Activated CD4-positive, CD25-positive, alpha-beta regulatory T cell treated with anti-CD3 and anti-CD28 coated beads, Interleukin-2, amount 50 U/mL, for 72 hours (primary cell): Measurements from ENCODE around the gene HNRNPA2B1.

ENCODE experiments used
- DNase-seq: peaks from one replicate; pipeline ENCODE4 v3.0.0; 2021

The HNRNPA2B1 gene

DNA sequence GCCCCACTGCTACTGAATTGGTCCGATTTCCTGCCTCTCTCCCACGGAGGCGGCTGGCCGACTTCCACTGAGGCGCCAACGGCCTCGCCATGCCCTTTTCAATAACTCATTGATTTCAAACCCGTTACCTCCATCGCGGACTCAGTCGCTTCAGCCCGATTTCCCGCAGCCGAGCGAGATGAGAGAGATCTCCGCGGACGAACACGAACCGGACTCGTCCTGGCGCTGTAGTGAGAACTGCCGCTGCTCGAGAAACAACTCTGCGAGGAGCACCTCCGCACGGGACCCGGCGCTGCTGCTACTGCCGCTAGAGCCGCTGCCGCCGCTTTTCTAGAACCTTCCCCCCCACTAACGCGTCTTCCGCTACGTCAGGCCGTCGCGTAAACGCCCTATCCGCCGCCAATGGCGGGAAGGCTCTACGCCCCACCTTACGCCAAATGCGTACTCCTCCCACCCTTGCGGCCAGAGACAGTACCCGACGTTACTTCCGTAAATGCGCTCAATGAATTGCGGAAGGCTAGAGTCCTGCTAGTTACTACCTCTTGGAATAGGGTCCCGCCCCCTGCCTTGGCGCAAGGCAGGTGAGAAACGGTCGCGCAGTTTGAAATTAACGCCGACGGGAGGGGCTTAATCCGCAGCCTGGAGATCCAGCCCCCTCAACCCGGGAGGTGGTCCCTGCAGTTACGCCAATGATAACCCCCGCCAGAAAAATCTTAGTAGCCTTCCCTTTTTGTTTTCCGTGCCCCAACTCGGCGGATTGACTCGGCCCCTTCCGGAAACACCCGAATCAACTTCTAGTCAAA, at the start of gene HNRNPA2B1:
TSS of gene HNRNPA2B1 (minus strand) at position 303 of the 803 bp plus-strand sequence. CDS start at position 134, 169 bp downstream.
- peak; percentile 98 for DNase-seq

DNA sequence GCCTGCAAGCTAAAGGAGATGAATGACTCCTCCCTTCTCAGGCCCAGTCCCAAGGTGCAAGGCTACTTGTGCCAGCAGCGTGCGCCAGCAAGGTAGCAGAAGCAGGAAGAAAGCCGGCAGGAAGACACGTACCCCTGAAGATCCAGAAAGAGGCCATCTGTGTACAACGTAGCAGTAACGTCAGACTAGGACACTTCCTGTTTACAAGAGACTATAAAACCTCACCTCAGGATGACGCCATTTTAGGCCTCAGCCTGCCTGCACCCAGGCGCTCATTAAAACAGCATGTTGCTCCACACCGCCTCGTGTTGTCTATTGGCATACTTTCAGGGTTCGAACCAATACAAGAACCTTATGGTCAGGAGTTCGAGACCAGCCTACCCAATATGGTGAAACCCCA, 49.7 kb upstream of the HNRNPA2B1 start:
- DNase-seq = no peak

DNA sequence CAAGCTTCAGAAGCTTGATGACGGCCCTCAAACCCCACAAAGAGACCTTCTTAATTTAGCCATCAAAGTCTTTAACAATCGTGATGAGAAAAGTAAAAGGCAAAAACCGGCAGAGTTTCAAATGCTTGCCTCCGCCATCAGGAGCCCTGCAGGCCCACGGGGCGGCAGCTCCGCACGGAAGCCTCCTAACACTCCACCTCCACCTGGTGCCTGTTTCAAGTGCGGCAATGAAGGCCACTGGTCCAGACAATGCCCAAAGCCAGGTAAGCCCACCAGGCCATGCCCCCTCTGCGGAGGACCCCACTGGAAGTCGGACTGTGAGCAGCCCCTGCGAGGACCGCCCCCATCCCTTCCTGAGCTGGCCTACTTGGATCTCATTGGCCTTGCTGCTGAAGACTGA, 44.6 kb upstream of the HNRNPA2B1 start:
- no peak for DNase-seq

DNA sequence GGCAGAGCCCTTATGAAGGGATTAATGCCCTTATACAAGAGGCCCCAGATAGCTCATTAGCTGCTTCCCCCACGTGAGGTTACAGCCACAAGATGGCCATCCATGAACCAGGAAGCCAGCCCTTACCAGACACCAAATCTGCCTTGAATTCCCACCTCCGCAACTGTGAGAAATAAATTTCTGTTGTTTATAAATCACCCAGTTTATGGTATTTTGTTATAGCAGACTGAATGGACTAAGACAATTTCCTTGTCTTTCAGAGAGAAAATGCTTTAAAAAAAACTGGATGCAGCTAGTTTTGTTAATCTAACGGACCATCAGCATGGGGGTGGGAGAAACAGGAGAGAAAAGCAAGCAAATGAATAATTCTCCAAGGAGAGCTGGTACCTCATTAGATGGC, 37.5 kb upstream of the HNRNPA2B1 start:
- DNase-seq = no peak

DNA sequence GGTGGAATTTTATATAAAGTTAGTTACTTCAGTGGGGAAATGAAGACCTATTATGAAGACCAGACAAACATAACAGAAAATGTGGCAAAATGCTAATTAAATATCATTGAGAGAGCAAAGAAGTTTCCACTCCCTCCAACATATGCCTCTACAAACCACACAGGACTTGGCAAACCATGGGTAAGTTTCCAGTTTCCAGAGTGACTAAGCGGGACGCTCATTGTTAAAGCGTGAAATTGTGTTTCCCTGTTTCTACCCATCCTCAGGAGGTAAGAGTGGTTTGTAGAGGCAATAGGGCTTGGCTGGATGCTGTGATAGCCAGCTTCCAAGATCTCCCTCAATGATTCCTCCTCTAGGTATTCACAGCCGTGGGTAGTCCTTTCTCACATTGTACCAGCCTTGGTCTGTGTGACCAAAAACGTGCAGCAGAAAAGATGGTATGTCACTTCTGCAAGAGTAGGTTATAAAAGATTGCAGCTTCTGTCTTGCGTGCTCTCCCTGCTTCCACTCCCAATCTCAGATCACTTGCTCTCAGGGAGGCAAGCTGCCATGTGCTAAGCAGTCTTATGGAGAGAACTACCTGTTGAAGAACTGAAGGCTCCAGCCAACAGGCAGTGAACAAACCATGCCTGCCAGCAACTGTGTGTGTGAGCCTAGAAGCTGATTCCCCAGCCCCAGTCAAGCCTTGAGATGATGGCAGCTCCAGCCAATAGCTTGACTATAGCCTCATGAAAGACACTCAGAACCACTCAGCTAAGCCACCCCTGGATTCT, 36.7 kb upstream of the HNRNPA2B1 start:
- DNase-seq = no peak

DNA sequence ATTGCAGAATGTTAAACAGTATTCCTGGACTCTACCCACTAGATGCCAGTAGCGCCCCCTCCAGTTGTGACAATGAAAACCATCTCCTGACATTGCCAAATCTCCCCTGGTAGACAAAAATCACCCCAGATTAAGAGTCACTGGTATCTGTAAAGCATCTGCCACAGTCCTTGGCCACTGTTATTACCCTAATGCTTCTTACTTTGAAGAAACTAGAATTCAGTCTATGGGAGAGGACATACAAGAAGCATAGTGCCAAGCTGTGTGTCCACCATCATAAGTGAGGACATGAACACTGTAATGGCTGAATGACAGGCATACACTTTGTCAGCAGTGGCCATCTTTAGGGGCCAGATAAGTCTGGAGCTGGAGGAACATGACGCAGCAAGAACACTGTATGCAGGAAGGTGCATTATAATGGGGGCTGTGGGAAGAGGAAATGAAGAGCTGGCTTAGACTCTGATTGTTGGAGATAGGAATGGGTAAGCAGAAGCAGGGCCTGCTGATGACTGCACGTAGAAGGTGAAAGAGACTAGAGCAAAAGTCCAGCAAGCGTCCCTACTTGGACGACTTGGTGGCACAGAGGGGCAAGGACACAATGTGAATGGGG, 33.5 kb upstream of the HNRNPA2B1 start:
- DNase-seq = no peak

DNA sequence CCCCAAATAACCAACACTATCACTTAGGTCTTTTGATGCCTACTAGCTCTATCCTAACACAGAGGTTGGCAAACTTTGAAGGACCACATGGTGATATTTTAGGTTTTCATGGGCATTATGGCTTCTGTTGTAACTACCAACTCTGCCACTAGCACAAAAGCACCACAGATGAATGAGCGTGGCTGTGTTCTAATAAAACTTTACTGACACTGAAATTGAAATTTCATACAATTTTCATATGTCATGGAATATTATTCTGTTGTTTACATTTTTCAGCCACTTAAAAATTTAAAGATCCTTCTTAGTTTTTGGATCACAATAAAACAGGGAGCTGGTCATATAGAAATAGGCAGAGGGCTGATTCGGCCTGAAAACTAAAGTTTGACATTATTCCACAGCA, 27.4 kb upstream of the HNRNPA2B1 start:
- DNase-seq = no peak

DNA sequence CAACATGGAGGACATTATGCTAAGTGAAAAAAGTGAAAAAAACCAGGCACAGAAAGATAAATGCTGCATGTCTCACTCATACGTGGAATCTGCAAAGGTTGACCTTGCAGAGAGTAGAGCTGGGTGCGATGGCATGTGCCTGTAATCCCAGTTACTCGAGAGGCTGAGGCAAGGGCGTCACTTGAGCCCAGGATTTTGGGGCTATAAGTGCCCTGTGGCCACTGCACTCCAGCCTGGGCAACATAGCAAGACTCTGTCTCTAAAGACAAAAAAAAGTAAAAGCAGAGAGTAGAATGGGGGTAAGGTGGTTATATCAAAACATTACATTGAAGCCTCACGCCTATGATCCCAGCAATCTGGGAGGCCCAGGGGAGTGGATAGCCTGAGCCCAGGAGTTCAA, 23.8 kb upstream of the HNRNPA2B1 start:
- no peak for DNase-seq

DNA sequence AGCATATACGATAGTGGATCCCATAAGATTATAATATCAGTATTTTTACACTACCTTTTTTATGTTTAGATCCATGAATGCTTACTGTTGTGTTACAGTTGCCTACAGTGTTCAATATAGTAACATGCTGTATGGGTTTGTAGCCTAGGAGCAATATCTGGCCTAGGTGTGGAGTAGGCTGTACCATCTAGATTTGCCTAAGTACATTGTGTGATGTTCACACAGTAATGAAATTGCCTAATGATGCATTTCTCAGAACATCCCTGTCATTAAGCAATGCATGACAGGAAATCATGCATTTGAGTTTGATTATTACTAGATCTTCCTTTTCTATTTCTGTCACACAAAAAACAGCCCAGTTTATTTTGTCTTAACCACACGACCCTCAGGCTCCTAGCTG, 15.5 kb upstream of the HNRNPA2B1 start:
- DNase-seq = no peak

DNA sequence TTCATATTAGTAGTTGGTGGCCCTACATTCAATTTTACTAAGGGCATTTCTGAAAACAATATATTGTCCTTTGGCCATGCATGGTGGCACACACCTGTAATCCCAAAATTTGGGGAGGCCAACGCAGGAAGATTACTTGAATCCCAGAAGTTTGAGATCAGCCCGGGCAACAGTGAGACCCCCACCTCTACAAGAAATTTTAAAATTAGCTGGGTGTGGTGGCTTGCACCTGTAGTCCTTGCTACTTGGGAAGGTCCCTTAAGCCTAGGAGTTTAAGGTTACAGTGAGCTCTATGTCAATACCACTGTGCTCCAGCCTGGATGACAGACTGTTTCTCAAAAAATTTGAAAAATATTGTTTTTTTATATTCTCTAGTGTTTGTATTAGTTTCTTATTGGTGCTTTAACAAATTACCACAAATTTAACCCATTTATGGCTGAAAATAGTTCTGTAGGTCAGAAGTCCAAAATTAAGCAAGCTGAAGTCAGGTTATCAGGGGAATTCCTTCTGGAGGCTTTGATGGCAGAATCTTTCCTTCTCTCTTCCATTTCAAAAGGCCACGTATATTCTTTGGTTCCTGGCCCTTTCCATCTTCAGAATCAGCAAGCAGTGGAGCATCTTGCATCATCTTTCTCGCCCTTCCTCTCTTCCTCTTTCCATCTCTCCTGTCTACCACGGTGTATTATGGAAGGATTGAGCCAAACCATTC, 13.4 kb upstream of the HNRNPA2B1 start:
- no peak for DNase-seq

DNA sequence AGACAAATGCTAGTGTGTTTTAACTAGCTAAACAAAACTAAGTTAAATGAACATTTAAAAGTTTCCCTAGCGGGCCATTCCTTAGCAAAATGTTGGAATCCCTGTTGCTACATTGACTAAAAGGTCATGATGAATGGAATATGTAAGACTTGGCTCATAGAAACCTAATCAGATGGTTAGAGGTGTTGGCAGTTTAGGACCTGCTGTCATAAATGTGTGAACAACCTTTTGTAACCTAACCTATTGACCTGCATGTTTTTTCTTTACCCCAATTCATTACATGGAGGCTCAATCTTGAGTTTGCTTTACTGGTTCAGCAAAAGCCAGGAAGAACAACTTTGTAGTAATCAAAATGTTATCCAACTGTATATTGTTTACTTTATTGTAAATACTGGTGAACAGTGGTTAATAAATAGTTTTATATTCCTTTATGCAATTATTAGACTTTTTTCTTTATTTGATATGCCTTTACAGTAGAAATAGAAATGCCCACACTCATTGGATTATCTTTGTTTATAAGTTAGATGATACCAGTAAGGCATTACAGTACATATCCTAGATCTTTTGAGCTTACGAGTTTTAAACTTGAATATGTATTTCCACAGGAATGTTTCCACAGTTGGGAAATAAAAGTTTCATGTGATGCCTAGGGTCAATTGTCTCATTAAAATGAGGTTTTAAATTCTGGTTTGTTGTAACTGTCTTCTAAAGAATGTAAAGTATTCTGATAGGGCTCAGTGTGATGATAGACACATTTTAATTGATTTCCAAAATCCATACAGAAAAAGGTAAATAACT, 12.6 kb upstream of the HNRNPA2B1 start:
- DNase-seq = no peak

DNA sequence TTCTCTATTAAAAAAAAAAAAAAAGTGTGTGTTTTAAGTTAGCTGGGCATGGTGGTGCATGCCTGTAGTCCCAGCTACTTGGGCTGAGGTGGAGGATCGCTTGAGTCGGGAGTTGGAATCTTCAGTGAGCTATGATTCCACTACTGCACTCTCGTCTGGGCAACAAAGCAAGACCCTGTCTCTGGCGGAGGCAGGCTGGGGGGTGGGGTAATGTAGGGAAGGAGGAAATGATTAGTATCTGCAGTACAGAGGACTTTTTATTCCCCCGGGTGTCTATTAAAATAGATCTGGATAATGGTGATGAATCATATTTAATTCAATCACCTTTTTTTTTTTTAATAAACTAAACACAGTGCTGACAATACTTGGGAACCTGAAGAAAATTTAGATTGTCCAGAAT, 7.5 kb upstream of the HNRNPA2B1 start:
- DNase-seq = no peak

DNA sequence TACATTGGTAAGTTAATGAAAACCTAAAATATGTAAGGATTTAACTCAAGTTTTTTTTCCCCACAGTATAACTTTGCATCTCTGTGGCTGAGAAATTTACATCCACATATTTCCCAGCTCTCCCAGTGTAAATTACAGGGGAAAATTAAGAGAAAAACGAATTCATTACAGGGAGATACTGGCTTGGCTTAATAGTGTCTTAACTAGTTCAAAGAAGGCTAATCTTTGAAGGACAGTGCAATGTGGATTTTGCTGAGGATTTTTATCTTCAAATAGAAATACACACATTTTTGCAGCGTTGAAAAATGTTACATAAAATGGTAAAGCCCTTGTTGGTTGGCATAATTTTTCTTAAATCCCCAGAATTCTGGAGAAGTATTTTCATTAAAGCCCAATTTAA, 2.5 kb upstream of the HNRNPA2B1 start:
- DNase-seq = no peak

DNA sequence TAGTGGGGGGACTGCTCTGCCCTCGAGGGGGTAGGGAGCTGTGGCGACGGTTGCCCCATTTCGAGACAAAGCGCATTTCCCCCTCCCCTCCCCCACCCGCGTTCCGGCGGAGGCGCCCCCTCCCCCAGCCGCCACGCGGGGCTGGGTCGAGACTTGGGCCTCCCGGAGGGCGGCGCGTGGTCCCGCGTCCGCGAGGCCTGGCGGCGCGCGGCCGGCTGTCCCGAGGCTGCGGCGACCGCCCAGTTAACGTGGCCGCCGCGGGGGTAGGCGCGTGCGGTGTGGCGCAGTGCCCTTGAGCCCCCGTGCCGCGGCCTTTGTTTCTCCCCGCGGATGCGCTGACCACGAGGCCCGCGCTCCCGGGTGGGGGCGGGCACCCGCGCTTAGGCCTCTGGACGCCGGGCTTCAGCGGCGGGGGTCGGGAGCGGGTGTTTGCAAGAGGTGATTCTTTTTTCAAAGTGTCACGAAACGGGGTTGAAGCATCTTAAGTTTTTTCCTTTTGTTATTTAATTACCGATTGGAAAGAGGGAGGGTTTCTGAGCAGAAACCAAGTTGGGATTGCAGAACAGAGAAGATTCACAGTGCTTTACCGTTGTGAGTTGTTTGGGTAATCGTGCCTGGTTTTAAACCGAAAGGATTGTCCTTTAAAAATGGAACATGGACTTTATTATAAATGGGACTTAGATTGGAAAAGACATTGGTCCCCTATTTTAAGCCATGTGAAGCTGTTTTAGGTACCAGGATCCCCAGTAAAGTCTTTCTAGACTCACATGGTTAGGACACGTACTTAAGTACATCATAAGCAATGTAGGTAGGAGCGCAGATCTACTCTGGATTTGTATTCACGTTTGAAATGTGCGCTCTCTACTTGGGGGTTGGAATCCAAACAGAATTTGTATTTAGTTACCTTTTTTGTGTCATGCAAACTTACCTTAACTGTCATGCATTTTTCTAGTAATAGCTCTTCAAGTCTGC, 1.8 kb upstream of the HNRNPA2B1 start:
- DNase-seq = peak; percentile 66

DNA sequence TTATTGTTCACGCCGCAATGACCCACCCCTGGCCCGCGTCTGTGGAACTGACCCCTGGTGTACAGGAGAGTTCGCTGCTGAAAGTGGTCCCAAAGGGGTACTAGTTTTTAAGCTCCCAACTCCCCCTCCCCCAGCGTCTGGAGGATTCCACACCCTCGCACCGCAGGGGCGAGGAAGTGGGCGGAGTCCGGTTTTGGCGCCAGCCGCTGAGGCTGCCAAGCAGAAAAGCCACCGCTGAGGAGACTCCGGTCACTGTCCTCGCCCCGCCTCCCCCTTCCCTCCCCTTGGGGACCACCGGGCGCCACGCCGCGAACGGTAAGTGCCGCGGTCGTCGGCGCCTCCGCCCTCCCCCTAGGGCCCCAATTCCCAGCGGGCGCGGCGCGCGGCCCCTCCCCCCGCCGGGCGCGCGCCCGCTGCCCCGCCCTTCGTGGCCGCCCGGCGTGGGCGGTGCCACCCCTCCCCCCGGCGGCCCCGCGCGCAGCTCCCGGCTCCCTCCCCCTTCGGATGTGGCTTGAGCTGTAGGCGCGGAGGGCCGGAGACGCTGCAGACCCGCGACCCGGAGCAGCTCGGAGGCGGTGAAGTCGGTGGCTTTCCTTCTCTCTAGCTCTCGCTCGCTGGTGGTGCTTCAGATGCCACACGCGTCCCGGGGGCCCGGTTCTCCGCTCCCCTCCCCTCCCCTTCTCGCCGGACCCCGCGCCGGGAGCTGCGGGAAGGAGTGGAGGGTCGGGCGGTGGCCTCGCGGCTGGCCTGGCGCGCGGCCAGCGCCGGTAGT, 887 bp upstream of the HNRNPA2B1 start, which contains the start of gene CBX3:
TSS of gene CBX3 (plus strand) at position 499 of the 772 bp plus-strand sequence. CDS start 1,254 bp downstream, outside the sequence.
- peak; percentile 87 for DNase-seq

DNA sequence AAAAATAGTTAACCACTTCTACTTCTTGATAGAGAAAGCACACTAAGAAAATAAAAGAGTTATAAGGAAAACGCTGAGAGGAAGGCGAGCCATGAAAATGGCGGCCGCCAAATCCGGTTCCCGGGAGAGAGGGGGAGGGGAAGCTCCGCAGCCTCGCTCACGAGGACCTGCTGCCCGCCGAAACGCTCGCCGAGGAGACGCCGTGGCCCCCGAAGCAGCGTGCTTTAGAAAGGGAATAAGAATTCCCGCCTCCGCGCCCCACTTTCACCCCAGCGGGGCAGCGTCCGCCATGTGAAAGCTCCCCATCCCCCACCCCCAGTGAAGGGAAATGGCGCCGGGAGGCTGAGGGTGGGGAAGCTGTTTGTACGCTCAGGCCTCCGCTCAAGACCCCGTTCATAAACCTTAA, 505 bp downstream of the HNRNPA2B1 start:
- DNase-seq = peak; percentile 80

DNA sequence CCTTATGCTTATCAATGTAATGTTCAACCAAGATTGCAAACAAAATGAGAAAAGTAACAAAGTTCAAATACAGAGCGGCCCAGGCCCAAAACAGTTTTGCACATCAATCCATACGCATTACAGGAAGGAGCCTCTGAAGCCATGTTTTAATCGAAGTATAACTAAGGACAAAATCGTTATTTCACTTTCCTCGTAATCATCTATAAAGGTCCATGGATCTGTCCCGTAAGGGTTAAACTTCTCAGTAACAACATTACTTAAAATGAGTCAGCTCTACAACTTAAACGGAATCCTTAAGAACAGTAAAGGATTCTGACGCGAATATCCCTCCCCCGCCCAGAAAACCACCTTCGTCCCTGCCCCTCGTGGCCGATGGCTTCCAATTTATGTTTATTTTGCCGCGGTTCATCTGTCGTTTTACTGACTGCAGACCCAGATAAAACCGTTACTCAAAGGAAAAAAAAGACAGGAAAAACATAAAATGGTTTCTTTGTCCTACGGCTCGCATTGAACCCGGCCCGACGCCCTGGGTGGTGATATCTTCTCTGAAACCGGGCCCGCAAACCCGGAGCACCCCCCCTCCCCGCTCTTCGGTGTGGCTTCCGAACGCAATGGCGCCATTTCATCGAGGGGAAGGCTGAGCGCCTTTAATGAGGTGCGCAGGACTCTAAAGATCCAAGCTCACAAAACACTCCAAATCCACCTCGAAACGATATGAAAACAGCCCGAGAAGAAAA, 1.1 kb downstream of the HNRNPA2B1 start:
- DNase-seq = peak; percentile 71

DNA sequence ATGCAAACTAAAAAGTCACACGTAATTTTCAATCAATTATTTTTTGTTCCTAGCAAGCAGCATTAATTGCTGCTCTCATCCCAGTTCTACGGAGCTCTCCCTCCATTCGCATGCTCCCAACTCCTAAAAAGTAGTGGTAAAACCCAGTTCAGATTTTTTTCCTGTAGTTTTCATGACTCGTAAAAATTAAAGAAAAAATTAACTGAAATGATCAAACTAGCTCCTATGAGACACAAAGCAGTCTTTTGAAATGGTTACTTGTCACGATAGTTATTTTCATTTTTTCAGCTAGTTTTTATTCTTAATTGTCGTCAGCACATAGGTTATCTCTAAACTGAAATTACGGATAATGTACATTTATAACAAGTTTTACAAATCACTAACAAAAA, 1.8 kb downstream of the HNRNPA2B1 start:
- DNase-seq = no peak

DNA sequence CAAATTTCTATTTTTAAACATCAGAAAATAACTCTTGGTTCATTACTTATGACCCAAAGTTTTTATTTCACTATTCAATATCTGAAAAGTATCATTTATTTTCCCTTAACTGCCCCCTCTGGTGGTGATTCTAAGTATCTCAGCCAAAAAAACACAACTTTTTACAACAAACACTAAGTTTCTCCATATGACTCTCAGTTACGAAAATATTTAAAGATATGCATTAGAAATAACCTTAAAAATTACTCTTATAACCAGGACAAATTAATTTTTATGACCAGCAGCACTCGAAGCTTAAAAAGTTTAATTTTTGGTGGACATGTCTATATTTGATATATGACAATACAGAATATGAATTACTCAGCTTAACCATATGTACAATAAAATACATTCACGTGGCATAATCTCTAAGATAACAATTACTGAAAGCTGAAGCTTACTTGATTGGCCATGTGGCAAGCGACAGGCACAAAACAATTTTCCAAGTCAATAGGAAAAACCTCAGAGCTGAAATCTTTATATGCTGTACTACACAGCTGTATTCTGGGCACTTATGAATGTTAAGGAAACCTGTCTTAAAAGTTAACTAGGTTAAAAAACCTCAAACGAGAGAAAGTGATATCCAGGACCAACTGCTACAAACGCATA, 2.3 kb downstream of the HNRNPA2B1 start:
- DNase-seq = no peak
